Loucy (cell line): ENCODE results near the gene ROMO1.
A peak's percentile ranks its signal among the peaks of the same experiment; 100 is the strongest.

Experiments used
- H2AFZ ChIP-seq: fragments of 200-600 bp; sonication (generic); 2 replicates; pipeline ENCODE4 v1.6.0; 2016; ENCODE audit warnings: antibody characterized with exemption, mild to moderate bottlenecking, low read length, moderate library complexity
- H3F3A ChIP-seq: fragments of 200-600 bp; 2 replicates; pipeline ENCODE4 v1.6.0; 2016; ENCODE audit warnings: antibody characterized with exemption, low read depth, mild to moderate bottlenecking
- H3K27me3 ChIP-seq: fragments of 200-600 bp; sonication (generic); 2 replicates; pipeline ENCODE4 v1.6.1; 2014; ENCODE audit warnings: low read length, mild to moderate bottlenecking; ENCODE audit not compliant: insufficient read depth, poor library complexity, severe bottlenecking
- H3K36me3 ChIP-seq: fragments of 200-600 bp; sonication (generic); 2 replicates; pipeline ENCODE4 v1.6.1; 2016; ENCODE audit warnings: low read length; ENCODE audit not compliant: insufficient read depth
- H3K4me1 ChIP-seq: fragments of 200-600 bp; sonication (generic); 2 replicates; pipeline ENCODE4 v1.5.1; 2014; ENCODE audit warnings: low read length, mild to moderate bottlenecking; ENCODE audit not compliant: insufficient read depth, poor library complexity, severe bottlenecking
- H3K4me2 ChIP-seq: fragments of 200-600 bp; sonication (generic); 2 replicates; pipeline ENCODE4 v1.6.0; 2014; ENCODE audit warnings: antibody characterized with exemption, low read length, low read depth, mild to moderate bottlenecking; ENCODE audit not compliant: poor library complexity, severe bottlenecking
- H3K4me3 ChIP-seq: fragments of 200-600 bp; sonication (generic); 2 replicates; pipeline ENCODE4 v1.5.1; 2014; ENCODE audit warnings: low read length, mild to moderate bottlenecking, mixed read lengths; ENCODE audit not compliant: poor library complexity, severe bottlenecking
- H3K79me2 ChIP-seq: fragments of 200-600 bp; sonication (generic); 2 replicates; pipeline ENCODE4 v1.6.1; 2014; ENCODE audit warnings: low read length; ENCODE audit not compliant: insufficient read depth
- H3K9ac ChIP-seq: fragments of 200-600 bp; sonication (generic); 2 replicates; pipeline ENCODE4 v1.6.0; 2014; ENCODE audit warnings: mild to moderate bottlenecking, low read depth, low read length, moderate library complexity; ENCODE audit not compliant: poor library complexity, severe bottlenecking
- H3K9me2 ChIP-seq: fragments of 200-600 bp; sonication (generic); replicated peaks from 2 replicates; pipeline ENCODE4 v1.6.1; 2016; ENCODE audit warnings: low read depth, low read length, mixed read lengths
- H3K9me3 ChIP-seq: fragments of 200-600 bp; sonication (generic); 2 replicates; pipeline ENCODE4 v1.6.1; 2014; ENCODE audit warnings: mild to moderate bottlenecking, antibody characterized with exemption, low read length, low read depth; ENCODE audit not compliant: insufficient read depth
- H4K20me1 ChIP-seq: fragments of 200-600 bp; sonication (generic); 2 replicates; pipeline ENCODE4 v1.6.0; 2014; ENCODE audit warnings: antibody characterized with exemption, low read length, mild to moderate bottlenecking; ENCODE audit not compliant: insufficient read depth, poor library complexity, severe bottlenecking
- CTCF ChIP-seq: fragments of 200-600 bp; sonication (generic); conservative IDR thresholded peaks from 2 replicates; pipeline ENCODE4 v1.5.1; 2014; ENCODE audit warnings: mild to moderate bottlenecking, antibody characterized with exemption, low read length
- EZH2phosphoT487 ChIP-seq: fragments of 200-600 bp; IDR thresholded peaks from 2 replicates; pipeline ENCODE4 v1.6.1; 2018; ENCODE audit warnings: antibody characterized with exemption, mild to moderate bottlenecking, moderate library complexity, borderline replicate concordance

ROMO1 gene

DNA sequence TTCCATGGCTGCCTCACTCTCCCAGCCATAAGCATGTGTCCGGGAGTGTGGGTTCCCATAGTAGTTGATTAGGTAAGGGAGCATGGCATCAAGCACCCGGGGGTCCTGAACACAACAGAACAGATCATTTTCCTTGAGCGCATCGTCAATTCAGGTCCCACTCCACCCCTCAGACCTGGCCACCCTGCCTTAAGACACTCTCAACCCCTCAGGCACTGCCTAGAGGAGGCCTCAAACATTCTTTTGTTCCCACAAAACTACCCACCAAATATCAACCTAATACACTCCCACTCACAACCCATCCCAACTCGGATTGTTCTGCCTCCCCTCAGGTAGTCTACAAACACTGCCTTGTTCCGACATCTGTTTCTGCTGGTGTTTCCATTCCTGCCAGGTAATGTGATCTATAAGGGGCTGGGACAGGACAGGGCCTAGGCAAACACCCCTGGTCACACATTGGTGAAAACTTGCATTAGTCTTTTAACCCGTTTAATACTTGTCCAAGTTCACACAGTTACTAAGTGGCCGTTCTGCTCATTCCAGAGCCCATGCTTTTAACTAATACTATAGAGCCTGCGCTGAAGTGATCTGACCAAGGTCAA, 1.4 kb upstream of the ROMO1 start:
- H3K4me3 ChIP-seq: peak overlapping the region; percentile 92
- no peaks in the 10 kb centered on the region for H3K9me3 ChIP-seq
- H3K9me2 ChIP-seq: no peaks in the 10 kb centered on the region
- H3K9ac ChIP-seq: peak overlapping the region; percentile 86
- no peak overlapping the region for H2AFZ ChIP-seq
- H3K79me2 ChIP-seq: peaks cover 30% of the 10 kb centered on the region; the same call in 1 of the 2 replicates
- H3K36me3 ChIP-seq: peaks cover 20% of the 10 kb centered on the region
- TF ChIP-seq CTCF: no peak
- TF ChIP-seq EZH2phosphoT487: no peak
- no peaks in the 10 kb centered on the region for H3K27me3 ChIP-seq
- peak overlapping the region; percentile 87 for H3K4me2 ChIP-seq
- H3K4me1 ChIP-seq: peaks cover 26% of the 10 kb centered on the region
- H4K20me1 ChIP-seq: peaks cover 14% of the 10 kb centered on the region
- H3F3A ChIP-seq: peaks cover 9% of the 10 kb centered on the region

DNA sequence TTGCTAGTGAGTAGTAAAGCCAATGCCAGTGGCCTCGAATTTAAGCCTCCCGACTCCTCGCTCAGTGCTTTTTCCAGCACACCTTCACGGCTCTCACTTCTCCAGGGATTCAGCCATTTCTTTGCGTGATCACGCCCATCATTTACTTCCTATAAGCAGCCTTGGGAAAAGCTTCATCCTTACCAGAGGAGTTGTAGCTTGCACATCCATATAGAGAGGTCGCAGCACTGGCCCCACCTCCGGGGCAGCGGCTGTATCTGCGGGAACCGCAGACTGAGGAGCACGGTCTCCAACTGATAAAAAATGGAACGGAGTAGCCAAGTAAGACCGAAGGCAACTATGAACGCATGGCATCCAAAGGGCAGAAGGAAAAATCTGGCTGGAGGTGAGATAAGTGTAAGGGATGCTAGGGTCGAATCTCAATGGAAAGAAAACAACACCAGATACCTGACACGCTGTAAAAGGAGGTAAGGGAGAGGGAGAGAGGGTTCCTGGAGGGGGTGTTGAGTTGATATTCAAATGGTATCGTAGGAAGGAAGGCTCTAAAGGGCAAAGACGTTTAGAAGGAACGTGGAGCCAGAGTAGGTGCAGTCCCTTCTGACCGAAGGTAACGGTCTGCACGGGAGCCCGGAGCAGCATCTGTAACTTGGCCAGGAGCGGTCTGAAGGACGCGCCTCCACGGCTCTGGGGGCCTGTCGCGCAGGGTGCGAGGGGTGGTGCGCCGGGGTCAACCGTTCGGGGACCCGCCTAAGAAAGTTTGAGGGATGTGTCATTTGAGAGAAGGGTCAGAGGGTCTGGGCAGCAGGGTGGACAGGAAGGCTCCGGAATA, 693 bp upstream of the ROMO1 start:
- Histone ChIP-seq H3K4me2 (peak overlapping the region; percentile 87), H3K27me3 (no peaks in the 10 kb centered on the region), H3K9me2 (no peaks in the 10 kb centered on the region), H3K36me3 (peaks cover 27% of the 10 kb centered on the region), H2AFZ (peak overlapping the region; percentile 98), H3K9me3 (no peaks in the 10 kb centered on the region), H3K4me1 (peaks cover 26% of the 10 kb centered on the region), H4K20me1 (peaks cover 20% of the 10 kb centered on the region), H3K9ac (peak overlapping the region; percentile 86), H3F3A (peaks cover 16% of the 10 kb centered on the region), H3K4me3 (peak overlapping the region; percentile 92), H3K79me2 (peaks cover 30% of the 10 kb centered on the region; the same call in 1 of the 2 replicates)
- TF ChIP-seq CTCF (no peak), EZH2phosphoT487 (no peak)

DNA sequence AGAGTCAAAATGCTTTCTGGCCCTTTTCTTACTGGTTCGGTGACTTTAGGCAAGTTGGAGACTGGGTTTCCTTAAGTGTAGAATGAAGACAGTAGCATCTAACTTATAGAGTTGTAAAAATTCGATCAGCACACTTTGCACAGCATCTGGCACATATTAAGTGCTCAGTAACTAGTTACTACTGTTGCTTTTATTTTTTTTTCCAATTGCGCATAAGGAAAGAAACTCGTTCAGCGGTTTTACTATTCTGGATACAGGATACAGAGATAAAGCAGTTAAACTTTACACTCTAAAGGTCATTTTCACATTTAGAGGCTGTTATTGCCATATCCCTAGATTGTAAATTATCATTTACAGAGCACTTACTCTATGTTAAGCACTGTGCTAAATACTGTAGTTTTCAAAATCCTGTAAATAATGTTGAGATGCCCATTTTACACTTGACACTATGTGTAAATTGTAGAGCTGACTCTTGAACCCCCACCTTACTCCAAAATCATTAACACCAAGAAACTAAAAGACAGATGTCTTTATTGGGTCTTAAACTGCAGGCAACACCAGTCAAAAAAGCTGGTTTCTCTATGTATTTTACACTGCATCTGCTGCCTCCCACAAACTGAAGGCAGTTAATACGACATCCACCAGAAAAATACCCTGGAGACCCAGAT, 886 bp downstream of the ROMO1 start:
- H3K36me3 ChIP-seq: peaks cover 43% of the 10 kb centered on the region
- no peaks in the 10 kb centered on the region for H3K27me3 ChIP-seq
- no peak for TF ChIP-seq CTCF
- no peak for TF ChIP-seq EZH2phosphoT487
- peaks cover 38% of the 10 kb centered on the region; the same call in 1 of the 2 replicates for H3K79me2 ChIP-seq
- H4K20me1 ChIP-seq: peaks cover 36% of the 10 kb centered on the region
- H3K4me3 ChIP-seq: peak overlapping the region; percentile 92
- peak overlapping the region; percentile 86 for H3K9ac ChIP-seq
- H3K9me3 ChIP-seq: no peaks in the 10 kb centered on the region
- H3K9me2 ChIP-seq: no peaks in the 10 kb centered on the region
- H3K4me1 ChIP-seq: peaks cover 26% of the 10 kb centered on the region
- H3K4me2 ChIP-seq: peak overlapping the region; percentile 93
- peaks cover 30% of the 10 kb centered on the region for H3F3A ChIP-seq
- H2AFZ ChIP-seq: peak overlapping the region; percentile 98
